ENCODE measurements around the gene C19orf81. TPM values are rescaled to one million over a fixed set of nuclear protein-coding genes. Genes with fewer than 3 reads are reported as not detected.

C19orf81 gene
- total and polyA plus RNA-seq, 2 of the 8 experiments (the other 6 are each of a cell fraction or from before 2014, with no cell fraction given) = 11.7 to 13.0 TPM

DNA sequence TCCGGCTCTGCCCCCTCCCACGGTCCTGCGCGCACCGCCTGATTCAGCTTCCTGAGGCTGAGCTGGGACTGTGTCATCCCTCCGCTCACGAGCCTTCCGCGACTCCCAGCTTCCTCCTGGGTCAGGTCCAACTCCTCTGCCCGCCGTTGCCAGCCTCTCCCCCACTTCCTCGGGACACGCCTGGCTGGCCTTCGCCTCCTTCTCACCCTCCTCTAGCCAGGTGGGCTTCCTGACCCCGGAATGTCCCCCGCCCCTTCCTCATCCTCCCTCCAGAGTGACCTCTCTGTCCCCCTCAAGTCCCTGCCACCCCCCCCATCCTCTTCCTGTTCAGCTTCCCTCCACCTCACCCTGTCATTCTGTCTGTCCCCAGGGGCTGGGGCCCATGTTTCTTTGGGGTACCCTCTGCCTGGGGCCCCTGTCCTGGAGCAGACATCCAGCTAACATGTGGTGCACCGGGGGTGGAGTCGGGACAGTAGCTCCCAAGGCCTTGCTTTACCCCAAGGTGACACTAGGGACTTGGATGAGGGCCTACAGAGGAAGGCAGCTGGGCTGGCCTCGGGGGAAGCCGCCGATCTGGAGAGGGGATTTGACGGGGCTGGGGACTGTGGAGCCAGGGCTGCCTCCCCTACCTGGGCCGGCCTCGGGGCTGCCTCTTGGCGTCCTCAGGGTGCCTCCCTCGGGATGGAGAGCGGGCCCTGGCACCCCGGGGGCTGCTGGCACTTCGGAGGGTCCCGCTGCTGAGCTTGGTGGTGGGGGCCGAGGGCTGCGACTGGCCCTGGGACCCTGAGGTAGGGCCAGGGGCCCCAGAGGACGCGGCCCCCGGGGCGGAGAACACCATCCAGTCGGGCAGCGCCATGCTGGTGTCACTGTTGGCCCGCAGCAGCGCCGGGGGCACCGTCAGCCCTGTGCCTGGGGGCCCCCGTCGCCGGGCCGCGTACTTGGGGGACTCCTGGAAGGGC, 53.9 kb downstream of the C19orf81 start:
- H3K23me2 ChIP-seq (ENCODE audit: low read depth, low read length) = peaks cover 6% of the 10 kb centered on the region; the same call in 1 of the 2 replicates
- peaks cover 0 to 29% (median 21%) of the 10 kb centered on the region in 4 experiments; a peak in 6 of 7 replicates for H3K27me3 ChIP-seq (replicated peaks in 1 of 4; ENCODE audit: control insufficient read depth in 3 of 4, extremely low read depth in 1 of 4, insufficient read depth in 3 of 4, low read length in 3 of 4)
- no peak for TF ChIP-seq SIX5 (IDR thresholded peaks at IDR 0.05; ENCODE audit: low read depth, low read length)
- no peak for TF ChIP-seq JUN (IDR thresholded peaks at IDR 0.05; ENCODE audit: low read depth, low read length)
- TF ChIP-seq EGR1 (IDR thresholded peaks at IDR 0.05; ENCODE audit: borderline replicate concordance, low read depth, low read length) = no peak
- TF ChIP-seq RNF2 (IDR thresholded peaks at IDR 0.05; ENCODE audit: borderline replicate concordance, low read depth, low read length, missing control alignments, poor library complexity, severe bottlenecking) = no peak
- no peak for TF ChIP-seq CHD2 (IDR thresholded peaks at IDR 0.05; ENCODE audit: low read length)
- TF ChIP-seq GTF2F1 (IDR thresholded peaks at IDR 0.05; ENCODE audit: borderline replicate concordance, low read depth, low read length) = no peak
- TF ChIP-seq, protein P1, sequence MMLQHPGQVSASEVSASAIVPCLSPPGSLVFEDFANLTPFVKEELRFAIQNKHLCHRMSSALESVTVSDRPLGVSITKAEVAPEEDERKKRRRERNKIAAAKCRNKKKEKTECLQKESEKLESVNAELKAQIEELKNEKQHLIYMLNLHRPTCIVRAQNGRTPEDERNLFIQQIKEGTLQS (IDR thresholded peaks at IDR 0.05; ENCODE audit: insufficient read depth, low read depth, low read length) = no peak
- TF ChIP-seq HDAC6 (IDR thresholded peaks at IDR 0.05; ENCODE audit: low read depth, low read length) = no peak
- TF ChIP-seq, protein P2, sequence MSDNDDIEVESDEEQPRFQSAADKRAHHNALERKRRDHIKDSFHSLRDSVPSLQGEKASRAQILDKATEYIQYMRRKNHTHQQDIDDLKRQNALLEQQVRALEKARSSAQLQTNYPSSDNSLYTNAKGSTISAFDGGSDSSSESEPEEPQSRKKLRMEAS (IDR thresholded peaks at IDR 0.05) = no peak
- TF ChIP-seq JUND (IDR thresholded peaks at IDR 0.05; ENCODE audit: low read length) = no peak

More for the DNA sequence above, 53.9 kb downstream of the C19orf81 start:
- Histone ChIP-seq H3K79me1 (ENCODE audit: low read depth, low read length) (no peaks in the 10 kb centered on the region; the same call in 1 of the 2 replicates), H2BK15ac (ENCODE audit: low read length) (no peak overlapping the region), H3K23ac (ENCODE audit: insufficient read length) (no peak overlapping the region), H2BK12ac (ENCODE audit: low read depth, low read length) (no peak overlapping the region), H4K20me1 (replicated peaks in 1 of 2; ENCODE audit: control insufficient read depth in 1 of 2, insufficient read depth in 2 of 2, low read length in 2 of 2) (peaks cover 0 to 4% of the 10 kb centered on the region in 2 experiments), H3K4ac (replicated peaks; ENCODE audit: insufficient read length, low read depth, low read length) (no peak overlapping the region), H2BK120ac (replicated peaks; ENCODE audit: low read depth, low read length) (no peak overlapping the region), H4K5ac (ENCODE audit: insufficient read length, low read depth, low read length) (no peak overlapping the region), H3K14ac (ENCODE audit: insufficient read length) (no peak overlapping the region), H4K91ac (replicated peaks; ENCODE audit: insufficient read length, low read length) (no peak overlapping the region), H2BK20ac (ENCODE audit: low read length) (no peak overlapping the region), H3K79me2 (ENCODE audit: control insufficient read depth in 1 of 2, insufficient read depth in 2 of 2, low read length in 2 of 2) (no peaks in the 10 kb centered on the region), H2AK5ac (ENCODE audit: low read depth, low read length) (no peak overlapping the region), H3K4me3 (ENCODE audit: extremely low read depth in 1 of 4, insufficient read depth in 2 of 4, low read depth in 3 of 4, low read length in 4 of 4) (no peak overlapping the region), H3K4me1 (replicated peaks in 1 of 4; ENCODE audit: control insufficient read depth in 3 of 4, insufficient read depth in 4 of 4, low read length in 3 of 4) (peaks cover 0 to 3% (median 0%) of the 10 kb centered on the region in 4 experiments; a peak in 3 of 7 replicates), H3K4me2 (ENCODE audit: insufficient read depth in 1 of 2, low read depth in 2 of 2, low read length in 2 of 2) (no peak overlapping the region), H3K18ac (ENCODE audit: extremely low read depth, low read length) (no peak overlapping the region), H3K56ac (replicated peaks; ENCODE audit: insufficient read length, low read depth, low read length) (no peak overlapping the region), H3K36me3 (ENCODE audit: control insufficient read depth in 2 of 4, insufficient read depth in 4 of 4, low read length in 3 of 4) (no peaks in the 10 kb centered on the region), H3K9me3 (ENCODE audit: insufficient read depth in 2 of 2, low read depth in 1 of 2, low read length in 1 of 2) (no peaks in the 10 kb centered on the region), H3K9ac (replicated peaks in 1 of 4; ENCODE audit: extremely low read depth in 1 of 4, low read depth in 3 of 4, low read length in 3 of 4) (no peak overlapping the region), H2BK5ac (ENCODE audit: low read depth, low read length) (no peak overlapping the region), H2AFZ (ENCODE audit: low read length) (no peak overlapping the region), H4K8ac (ENCODE audit: extremely low read depth, insufficient read depth, low read length) (no peak overlapping the region), H3K27ac (ENCODE audit: low read depth, low read length) (no peak overlapping the region)
- ChIA-PET CTCF (ENCODE audit: partially characterized antibody) (interaction anchor here (0.6 to 7.0 kb wide), 25 partner anchors 7 to 392 kb away, joined by 3 to 170 read pairs (median 4); partner anchors contain the start of genes CLEC11A and SHANK1), POLR2A (ENCODE audit: partially characterized antibody) (interaction anchor here (0.8 to 5.4 kb wide), 12 partner anchors 10 to 102 kb away, joined by 3 to 34 read pairs (median 4); partner anchors contain the start of gene C19orf81)
- FAIRE-seq (no peak), DNase-seq (ENCODE audit: low read depth in 1 of 2, low spot score in 2 of 2) (no peak)
- WGBS, 2 experiments (ENCODE audit: extremely low coverage in 1 of 2, insufficient coverage in 1 of 2, insufficient read length in 1 of 2, insufficient replicate concordance in 2 of 2, low coverage in 1 of 2, low lambda C conversion rate in 2 of 2, missing lambda C conversion rate in 1 of 2) = 82% methylated on average over 35 of the region's 47 CpGs; no CpG with 5 or more reads in 1 of the 2 experiments
